Gastrocnemius medialis (tissue), 4 donors: ENCODE results near the gene TMEM51.

Experiments
- POLR2A ChIP-seq, 2 donors: fragments of 450-650 bp; IDR thresholded peaks; one replicate each; pipeline ENCODE4 v1.6.1; 2017; ENCODE audit warnings: antibody characterized with exemption in 2 of 2, mild to moderate bottlenecking in 2 of 2, moderate library complexity in 2 of 2
- TF ChIP-seq, protein P1 (sequence below), 5 experiments: fragments of 450-650 bp in 3 of 5; fragments of 200-600 bp in 2 of 5; sonication (generic) in 2 of 5; IDR thresholded peaks in 4 of 5; conservative IDR thresholded peaks in 1 of 5; 1 replicate in 4 of 5; 2 replicates in 1 of 5; pipeline ENCODE4 v1.5.1; 2016 to 2019; ENCODE audit warnings: antibody characterized with exemption in 5 of 5, mild to moderate bottlenecking in 3 of 5, moderate library complexity in 3 of 5

DNA sequence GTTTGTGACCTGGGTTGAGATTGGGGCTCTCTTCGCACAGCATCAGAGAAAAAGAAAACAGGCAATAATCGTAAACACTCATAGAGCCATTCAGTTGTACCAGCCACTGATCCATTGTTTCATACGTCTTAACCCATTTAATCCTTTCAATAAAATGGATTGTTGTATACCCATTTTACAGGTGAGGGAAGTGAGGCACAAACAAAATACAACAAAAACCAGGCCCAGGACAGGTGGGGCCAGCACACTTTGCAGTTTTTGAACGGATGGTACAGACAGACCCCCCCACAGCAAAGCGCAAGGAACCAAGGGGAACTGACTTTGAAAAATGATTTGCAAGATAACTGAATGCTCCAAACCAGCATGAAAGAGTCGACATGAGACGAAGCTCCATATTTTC lies 89.2 kb downstream of the TMEM51 start:
- TF ChIP-seq, protein P1, sequence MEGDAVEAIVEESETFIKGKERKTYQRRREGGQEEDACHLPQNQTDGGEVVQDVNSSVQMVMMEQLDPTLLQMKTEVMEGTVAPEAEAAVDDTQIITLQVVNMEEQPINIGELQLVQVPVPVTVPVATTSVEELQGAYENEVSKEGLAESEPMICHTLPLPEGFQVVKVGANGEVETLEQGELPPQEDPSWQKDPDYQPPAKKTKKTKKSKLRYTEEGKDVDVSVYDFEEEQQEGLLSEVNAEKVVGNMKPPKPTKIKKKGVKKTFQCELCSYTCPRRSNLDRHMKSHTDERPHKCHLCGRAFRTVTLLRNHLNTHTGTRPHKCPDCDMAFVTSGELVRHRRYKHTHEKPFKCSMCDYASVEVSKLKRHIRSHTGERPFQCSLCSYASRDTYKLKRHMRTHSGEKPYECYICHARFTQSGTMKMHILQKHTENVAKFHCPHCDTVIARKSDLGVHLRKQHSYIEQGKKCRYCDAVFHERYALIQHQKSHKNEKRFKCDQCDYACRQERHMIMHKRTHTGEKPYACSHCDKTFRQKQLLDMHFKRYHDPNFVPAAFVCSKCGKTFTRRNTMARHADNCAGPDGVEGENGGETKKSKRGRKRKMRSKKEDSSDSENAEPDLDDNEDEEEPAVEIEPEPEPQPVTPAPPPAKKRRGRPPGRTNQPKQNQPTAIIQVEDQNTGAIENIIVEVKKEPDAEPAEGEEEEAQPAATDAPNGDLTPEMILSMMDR (IDR thresholded peaks at IDR 0.05 in 4 of 5, conservative IDR thresholded peaks at IDR 0.05 in 1 of 5): no peak
- TF ChIP-seq POLR2A (IDR thresholded peaks at IDR 0.05): no peak
